NCI-H82 (cell line): ENCODE measurements around the gene BRD7.
A peak's percentile ranks its signal among the peaks of the same experiment; 100 is the strongest.

Experiments
- DNase-seq: peaks from one replicate; lab custom pipeline; 2025; lab: John Stamatoyannopoulos, UW

Gene BRD7

DNA sequence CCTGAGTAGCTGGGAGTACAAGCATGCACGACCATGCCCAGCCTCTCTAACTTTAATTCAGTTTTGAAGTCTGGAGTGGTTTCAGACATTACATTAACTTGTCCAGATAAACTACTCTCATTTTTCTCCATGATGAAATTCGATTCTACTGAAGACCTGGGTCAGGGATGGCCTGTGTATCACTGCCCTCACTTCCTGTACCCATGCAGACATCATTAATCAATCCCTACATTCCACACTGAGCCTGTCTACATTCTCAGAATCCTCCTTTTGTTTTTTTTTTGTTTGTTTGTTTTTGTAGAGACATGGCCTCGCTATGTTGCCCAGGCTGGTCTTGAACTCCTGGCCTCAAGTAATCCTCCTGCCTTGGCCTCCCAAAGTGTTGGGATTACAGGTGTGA is 79.9 kb downstream of the BRD7 start:
- DNase-seq = no peak

GRCh38 chr16:50288026-50288425 is 80.8 kb downstream of the BRD7 start:
- no peak for DNase-seq

DNA sequence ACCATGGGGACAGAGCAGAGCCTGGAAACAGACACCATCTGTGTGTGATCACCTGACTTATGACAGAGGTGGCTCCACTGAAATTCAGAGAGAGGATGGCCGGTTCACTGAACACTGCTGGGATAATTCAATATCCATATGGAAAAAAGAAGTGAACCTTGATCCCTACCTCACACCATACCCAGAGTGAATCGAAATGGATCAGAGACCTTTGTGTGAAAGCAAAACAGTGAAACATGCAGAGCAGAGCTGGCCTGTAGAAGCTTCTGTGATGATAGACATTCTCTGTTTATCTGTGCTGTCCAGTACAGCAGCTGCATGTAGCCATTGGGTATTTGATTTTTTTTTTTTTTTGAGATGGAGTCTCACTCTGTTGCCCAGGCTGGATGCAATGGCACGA is 82.1 kb downstream of the BRD7 start:
- no peak for DNase-seq

DNA sequence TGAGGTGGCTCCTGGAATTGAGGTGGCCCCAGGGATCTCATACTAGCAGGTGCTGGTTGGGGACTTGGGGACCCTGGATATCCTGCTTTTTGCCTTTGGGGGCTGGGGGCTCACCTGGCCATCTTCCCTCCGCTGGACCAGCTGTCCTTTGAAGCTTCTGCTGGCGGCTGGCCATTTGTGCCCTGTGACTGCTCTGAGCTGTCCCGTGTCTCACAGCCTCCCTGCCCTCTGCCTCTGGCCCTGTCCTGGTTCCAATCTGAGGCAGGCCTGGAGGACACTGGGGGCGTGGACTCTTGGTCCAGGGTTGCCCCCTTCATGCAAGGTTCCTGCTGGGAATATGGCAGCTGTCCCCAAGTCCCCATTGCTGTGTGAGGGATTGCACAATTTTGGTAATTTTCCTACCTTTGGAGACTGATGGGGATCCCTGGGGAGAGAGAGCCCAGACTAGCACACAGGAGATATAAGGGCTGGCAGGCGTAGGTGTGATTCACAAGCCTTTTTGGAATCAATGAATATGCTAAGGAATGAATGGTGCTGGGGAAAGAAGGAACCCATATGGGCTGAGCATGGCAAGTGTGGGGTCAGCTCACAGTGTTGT is 83.3 kb downstream of the BRD7 start:
- no peak for DNase-seq

DNA sequence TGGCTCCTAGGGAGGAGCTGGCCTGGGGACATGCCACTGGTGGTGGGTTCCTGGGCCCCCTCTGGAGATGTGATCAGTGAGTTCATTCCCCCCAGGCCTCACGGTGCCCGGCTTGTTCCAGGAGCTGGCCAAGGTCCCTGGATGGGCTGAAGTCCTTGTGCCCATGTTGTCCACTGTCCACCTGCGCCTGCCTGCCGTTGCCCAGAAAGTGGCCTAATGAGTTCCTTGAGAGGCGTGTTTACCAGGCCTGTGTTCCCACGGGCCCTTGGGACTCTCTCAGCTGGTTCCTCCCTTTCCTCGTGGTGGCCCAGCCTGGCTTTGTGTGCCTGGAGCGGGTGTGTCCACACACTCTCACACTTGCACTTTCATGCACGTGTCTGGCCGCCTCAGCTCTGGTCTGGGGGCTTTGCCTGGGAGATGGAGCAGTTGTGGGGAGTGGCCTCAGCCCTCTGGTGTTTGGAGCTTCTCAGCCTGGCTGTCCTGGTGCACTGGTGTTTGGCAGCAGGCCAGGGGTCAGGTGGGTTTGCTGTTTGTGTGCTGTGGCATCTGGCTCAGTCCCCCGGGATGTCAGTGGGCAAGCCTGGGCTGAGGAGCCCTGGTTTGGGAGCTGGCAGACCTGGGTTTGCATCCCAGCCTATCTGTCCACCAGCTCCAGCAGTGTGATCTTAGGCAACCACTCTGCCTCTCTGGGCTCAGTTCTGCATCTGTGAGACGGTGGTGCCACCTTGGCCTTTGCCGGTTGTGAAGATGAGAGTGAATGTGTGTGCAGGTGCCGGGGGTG is 84.5 kb downstream of the BRD7 start:
- peak; percentile 11 for DNase-seq

DNA sequence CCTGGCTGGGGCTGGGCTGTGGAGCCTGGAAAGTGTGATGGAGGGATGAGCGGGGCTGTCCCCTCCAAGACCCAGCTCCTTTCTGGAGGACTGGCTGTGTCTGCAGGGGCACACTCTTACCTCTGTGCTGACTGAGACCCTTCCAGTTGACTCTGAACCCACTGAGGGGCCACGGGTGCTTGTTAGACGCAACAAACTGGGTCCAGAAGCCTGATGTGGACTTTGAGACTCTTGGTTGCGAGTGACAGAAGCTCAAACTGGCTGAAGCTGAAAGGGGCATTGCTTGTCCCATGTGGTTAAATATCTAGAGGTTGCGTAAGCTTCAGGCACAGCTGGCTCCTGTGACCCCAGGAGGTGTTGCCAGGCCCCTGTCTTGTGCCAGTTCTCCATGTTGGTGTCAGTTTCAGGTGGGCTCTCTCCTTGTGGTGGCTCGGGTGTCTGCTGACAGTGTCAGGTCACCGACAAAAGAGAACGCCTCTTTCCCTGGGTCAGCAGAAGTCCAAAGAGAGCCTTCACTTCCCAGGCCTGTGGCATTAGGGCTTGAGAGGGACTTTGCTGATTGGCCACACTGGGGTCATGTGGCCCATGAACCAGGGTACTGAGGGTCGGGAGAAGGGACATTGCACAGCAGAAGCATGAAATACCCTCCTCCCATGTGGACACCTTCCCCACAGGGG is 85.7 kb downstream of the BRD7 start:
- DNase-seq = no peak

- no peak for DNase-seq
These were observed 86.7 kb downstream of the BRD7 start for GRCh38 chr16:50282010-50282538.

- DNase-seq = no peak
These were observed 87.3 kb downstream of the BRD7 start for GRCh38 chr16:50281391-50282009.

GRCh38 chr16:50280932-50281331 is 87.9 kb downstream of the BRD7 start:
- peak; percentile 5 for DNase-seq

DNA sequence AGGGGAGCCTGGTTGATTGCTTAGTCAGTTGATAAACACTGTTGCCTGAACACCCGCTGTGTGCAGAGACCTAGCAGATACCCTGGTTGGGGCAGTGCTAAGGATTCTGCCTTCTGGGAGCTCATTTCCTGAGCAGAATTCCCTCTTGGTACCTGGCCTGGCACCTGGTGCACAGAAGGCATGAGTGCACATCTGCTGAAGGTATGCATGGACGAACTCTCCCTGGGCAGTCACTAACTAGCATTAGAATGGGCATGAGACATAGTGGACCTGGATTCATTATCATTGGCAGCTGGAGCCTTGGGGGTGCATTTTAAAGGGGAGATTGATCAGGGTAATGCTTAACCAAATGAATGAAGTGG is 89.3 kb downstream of the BRD7 start:
- no peak for DNase-seq

DNA sequence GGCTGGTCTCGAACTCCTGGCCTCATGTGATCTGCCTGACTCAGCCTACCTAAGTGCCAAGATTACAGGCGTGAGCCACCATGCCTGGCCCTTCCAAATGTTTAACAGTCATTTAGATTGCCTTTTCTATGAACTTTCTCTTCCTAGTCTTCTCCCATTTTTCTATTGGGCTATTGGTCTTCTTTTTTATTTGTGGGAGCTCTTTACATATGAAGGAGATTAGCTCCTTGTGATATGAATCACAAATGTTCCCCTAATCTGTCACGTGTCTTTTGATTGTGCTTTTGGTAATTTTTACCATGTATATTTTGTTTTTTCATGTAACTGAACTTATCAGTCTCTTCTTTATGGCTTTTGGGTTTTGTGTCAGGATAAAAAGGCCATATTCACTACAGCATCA is 90.5 kb downstream of the BRD7 start:
- DNase-seq = no peak

DNA sequence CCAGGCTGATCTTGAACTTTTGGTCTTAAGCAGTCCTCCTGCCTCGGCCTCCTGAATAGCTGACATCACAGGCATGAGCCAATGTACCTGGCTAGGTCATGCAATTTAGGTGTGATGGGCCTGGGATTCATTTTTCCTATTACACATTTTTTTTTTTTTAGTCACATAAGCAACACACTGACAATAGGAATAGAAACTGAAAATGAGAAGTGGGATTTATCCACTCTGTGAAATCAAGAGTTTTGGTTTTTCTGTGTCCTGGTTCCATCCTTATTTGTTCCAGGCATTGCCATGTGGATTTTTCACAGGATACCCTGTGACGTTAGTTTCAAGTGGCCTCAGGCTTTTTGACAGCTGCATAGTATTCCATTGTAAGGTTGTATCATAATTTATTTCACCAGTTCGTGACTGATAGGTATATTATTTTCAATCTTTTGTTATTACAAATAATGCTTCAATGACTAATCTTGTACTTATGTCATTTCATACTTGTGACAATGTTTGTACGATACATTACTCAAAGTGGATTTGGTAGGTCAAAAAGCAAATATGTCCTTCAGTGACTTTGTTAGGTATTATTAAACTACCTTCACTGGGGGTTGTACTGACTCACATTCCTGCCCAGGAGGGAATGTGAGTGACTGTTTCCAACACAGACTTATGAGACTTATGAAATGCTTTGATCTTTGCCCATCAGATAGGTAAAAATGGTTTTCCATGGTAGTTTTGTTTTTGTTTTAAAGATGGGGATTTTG is 91.8 kb downstream of the BRD7 start:
- DNase-seq = no peak

DNA sequence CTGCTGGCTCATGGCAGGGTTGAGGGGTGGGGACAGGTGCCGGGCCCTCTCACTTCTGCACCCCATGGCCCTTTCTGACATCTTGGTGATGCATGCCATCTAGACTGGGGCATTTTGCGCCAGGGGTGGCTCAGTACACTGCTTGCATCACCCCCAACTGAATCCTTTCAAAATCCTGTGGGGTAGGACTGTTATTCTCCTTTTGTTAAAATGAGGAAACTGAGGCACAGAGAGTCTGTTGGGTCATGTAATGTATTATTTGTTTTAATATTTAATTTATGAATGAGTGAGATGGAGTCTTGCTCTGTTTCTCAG is 92.5 kb downstream of the BRD7 start:
- no peak for DNase-seq

DNA sequence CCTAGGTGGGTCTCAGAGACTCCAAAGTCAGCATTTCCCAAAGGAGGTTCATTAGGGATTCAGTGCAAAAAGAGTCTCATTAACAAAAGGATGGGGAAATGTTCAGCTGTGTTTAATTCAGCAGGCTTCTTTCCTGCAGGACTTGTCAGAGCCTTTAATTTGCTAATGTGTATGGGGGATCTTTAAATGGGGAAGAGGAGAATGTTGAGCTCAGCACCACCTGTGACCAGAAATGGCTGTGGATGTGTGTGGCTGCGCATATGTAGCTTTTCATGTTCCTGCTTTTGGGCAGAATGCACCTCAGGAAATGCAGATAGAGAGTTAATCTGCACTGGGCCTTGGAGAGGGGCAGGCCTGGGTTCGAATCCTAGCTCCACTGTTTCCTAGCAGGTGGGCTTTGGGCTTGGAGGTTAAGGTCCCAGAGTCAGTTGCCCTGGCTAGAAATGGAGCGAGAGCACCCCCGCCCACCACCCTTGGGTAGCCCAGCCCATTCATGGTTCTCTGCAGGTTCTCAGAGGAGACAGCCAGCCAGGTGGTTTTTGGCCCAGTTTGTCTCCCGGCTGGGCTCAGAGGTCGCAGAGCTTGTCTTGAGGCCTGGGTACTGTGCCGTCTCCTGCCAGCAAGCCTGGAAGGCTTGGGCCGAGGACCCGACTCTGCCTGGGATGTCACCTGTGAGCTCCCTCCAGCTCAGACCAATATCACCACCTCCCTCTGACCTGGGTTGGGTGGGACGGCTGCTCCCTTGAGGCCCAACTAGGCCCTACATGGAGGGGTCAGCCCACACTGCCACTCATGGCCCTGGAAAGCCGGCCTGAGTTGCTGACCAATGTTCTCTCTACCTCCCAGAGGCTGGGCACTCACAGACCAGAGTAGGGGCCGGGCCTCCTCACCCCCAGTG is 93.1 kb downstream of the BRD7 start:
- no peak for DNase-seq

GRCh38 chr16:50275098-50275415 is 93.7 kb downstream of the BRD7 start:
- DNase-seq = no peak

GRCh38 chr16:50274326-50275097 is 94.3 kb downstream of the BRD7 start:
- no peak for DNase-seq

DNA sequence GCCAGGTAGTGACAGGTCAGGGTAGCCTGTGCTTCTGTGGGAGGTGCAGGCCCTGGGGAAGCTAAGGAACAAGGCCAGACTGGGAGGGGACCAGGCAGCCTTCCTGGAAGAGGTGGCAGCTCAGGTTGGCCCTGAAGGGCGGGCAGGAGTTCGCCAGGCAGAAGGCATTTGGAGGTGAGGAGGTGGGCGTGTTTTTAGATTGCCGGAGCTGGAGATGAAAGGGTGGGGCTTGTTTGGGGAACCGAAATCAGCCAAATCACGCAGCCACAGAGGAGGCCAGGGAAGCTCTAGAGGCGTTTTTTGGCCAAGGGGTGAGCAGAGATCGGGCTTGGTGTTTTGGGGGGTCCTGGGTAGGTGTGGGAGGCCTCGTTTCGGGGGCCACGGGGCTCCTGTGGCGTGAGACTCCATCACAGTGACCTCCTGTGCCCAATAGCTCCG is 94.9 kb downstream of the BRD7 start:
- no peak for DNase-seq

- DNase-seq = no peak
These were observed 95.5 kb downstream of the BRD7 start for GRCh38 chr16:50273382-50273690.

- no peak for DNase-seq
These were observed 96.0 kb downstream of the BRD7 start for GRCh38 chr16:50272687-50273381.

GRCh38 chr16:50272111-50272571 is 96.6 kb downstream of the BRD7 start:
- no peak for DNase-seq
